IPS DF 4.7 (cell line): ENCODE results near the gene PCDHB12.
"Not testable (repeated sequence)": the region's sequence is repeated elsewhere in the genome, so short reads cannot be mapped to it uniquely, and the experiment has no call there.

Source experiments
- DNase-seq: peaks from one replicate; pipeline ENCODE4 v3.0.0-alpha.2; 2013; ENCODE audit warnings: low spot score; ENCODE audit errors: extremely low read depth

The PCDHB12 gene

GRCh38 chr5:141208478-141208877 lies at the start of gene PCDHB12:
PCDHB12 (plus strand) TSS chr5:141208719; CDS start chr5:141208908, 189 bp downstream.
- no peak for DNase-seq

- no peak for DNase-seq
Measured at GRCh38 chr5:141172381-141173204, 35.9 kb upstream of the PCDHB12 start, which contains the start of gene PCDHB7. PCDHB7 (plus strand) TSS chr5:141172644; CDS start chr5:141172836, 192 bp downstream.

- not testable (repeated sequence) for DNase-seq
Measured at GRCh38 chr5:141174291-141175104, 34.0 kb upstream of the PCDHB12 start.

- DNase-seq = no peak
Measured at GRCh38 chr5:141175933-141176332, 32.6 kb upstream of the PCDHB12 start.

GRCh38 chr5:141177577-141178191 lies 30.8 kb upstream of the PCDHB12 start, which contains the start of gene PCDHB8:
PCDHB8 (plus strand) TSS chr5:141177790; CDS start chr5:141178035, 245 bp downstream.
- DNase-seq = not testable (repeated sequence)

- not testable (repeated sequence) for DNase-seq
Measured at GRCh38 chr5:141179371-141179770, 29.1 kb upstream of the PCDHB12 start.

- DNase-seq = not testable (repeated sequence)
Measured at GRCh38 chr5:141179876-141180275, 28.6 kb upstream of the PCDHB12 start.

GRCh38 chr5:141180313-141180712 lies 28.2 kb upstream of the PCDHB12 start:
- no peak for DNase-seq

- peak; percentile 58 for DNase-seq
Measured at GRCh38 chr5:141182248-141182647, 26.3 kb upstream of the PCDHB12 start, which contains the start of gene PCDHB16. PCDHB16 (plus strand) TSS chr5:141182387; CDS start chr5:141182560, 173 bp downstream.

- DNase-seq = not testable (repeated sequence)
Measured at GRCh38 chr5:141184117-141184855, 24.2 kb upstream of the PCDHB12 start.

GRCh38 chr5:141186897-141187512 lies 21.5 kb upstream of the PCDHB12 start, which contains the start of gene PCDHB9:
PCDHB9 (plus strand) TSS chr5:141187161; CDS start chr5:141187319, 158 bp downstream.
- DNase-seq = no peak

- not testable (repeated sequence) for DNase-seq
Measured at GRCh38 chr5:141188682-141189081, 19.8 kb upstream of the PCDHB12 start.

- not testable (repeated sequence) for DNase-seq
Measured at GRCh38 chr5:141189131-141189530, 19.4 kb upstream of the PCDHB12 start.

GRCh38 chr5:141192110-141192725 lies 16.3 kb upstream of the PCDHB12 start, which contains the start of gene PCDHB10:
PCDHB10 (plus strand) TSS chr5:141192353; CDS start chr5:141192553, 200 bp downstream.
- no peak for DNase-seq

- not testable (repeated sequence) for DNase-seq
Measured at GRCh38 chr5:141194332-141194731, 14.2 kb upstream of the PCDHB12 start.

GRCh38 chr5:141196363-141196762 lies 12.2 kb upstream of the PCDHB12 start:
- DNase-seq = no peak

GRCh38 chr5:141199359-141200235 lies 8.9 kb upstream of the PCDHB12 start, which contains the start of gene PCDHB11:
PCDHB11 (plus strand) TSS chr5:141199627; CDS start chr5:141199775, 148 bp downstream.
- no peak for DNase-seq

GRCh38 chr5:141201126-141201525 lies 7.4 kb upstream of the PCDHB12 start:
- not testable (repeated sequence) for DNase-seq
